Hippocampal formation (tissue), 2 donors: ENCODE results near the gene PLCH1.

Source experiments
- DNase-seq, 2 donors: peaks; one replicate each; lab custom pipeline; 2025; lab: John Stamatoyannopoulos, UW

Gene PLCH1

DNA sequence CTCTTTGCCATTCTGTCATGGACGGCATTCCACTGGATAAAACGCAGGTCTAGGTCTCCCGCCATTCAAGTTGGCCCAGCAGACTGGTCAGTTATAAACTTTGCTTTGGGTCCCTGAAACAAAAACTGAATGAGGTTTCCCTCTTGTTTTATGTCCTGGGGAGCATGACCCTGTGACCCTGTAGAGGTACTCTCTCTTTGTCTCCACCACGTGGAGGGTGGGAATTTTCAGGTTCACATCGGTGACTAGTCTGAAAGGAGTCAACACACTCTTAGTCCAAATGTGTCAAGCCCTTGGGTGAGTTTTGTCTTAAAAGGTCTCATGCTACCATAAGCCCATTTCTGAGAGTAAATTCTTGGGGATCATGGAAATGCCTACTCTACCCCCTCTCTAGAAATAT is 139.9 kb downstream of the PLCH1 start:
- no peak for DNase-seq

DNA sequence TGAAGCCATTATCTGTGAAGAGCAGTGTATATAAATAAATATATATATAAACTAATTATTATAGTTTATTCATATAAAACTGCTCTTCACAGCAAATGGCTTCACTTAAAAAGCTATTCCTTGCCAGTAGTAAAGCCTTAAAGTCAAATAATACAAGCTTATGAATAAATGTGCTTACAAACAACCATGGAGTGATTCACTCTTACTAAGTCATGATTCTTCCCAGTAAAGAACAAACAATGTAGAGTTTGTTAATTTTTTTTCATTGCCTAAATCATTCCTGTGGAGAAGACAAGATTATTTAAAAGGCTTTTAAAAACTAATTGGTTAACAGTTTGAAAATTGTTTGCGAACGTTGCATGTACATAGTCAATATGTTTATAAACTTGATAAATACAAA is 140.7 kb downstream of the PLCH1 start:
- no peak for DNase-seq

- DNase-seq, result no peak
Observed at GRCh38 chr3:155603302-155603701, 141.6 kb downstream of the PLCH1 start.

DNA sequence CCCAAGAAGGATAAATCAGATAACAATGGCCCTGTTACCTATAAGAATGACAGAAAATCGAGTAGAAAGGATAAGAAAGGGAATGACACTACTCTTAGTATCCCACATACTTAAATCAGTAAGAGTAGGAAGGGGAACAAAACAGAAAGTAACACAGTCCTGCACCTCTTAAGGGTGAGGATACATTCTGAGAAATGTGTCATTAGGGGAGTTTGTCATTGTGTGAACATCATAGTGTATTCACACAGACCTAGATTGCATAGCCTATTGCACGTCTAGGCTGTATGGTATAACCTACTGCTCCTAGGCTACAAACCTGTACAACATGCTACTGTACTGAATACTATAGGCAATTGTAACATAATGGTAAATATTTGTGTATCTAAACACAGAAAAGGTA is 142.6 kb downstream of the PLCH1 start:
- no peak for DNase-seq

- DNase-seq, result no peak
Observed at GRCh38 chr3:155598671-155599070, 146.2 kb downstream of the PLCH1 start.

GRCh38 chr3:155596615-155597014 is 148.3 kb downstream of the PLCH1 start:
- no peak for DNase-seq

DNA sequence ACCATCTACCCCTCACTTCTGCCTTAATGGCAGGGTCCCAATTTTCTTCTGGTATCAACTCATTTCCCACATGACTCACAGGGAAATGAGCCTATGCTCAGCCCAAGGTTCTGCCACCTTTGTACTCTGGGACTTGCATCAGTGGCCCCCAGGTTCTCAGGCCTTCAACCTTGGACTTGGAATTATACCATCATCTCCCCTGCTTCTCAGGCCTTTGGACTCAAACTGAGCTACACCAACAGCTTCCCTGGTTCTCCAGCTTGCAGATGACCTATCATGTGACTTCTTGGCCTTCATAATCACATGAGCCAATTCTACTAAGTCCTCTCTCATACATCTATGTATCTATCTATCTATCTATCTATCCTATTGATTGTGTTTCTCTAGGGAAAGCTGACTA is 149.5 kb downstream of the PLCH1 start:
- no peak for DNase-seq

- DNase-seq, result no peak
Observed at GRCh38 chr3:155594526-155595187, 150.2 kb downstream of the PLCH1 start.

GRCh38 chr3:155587581-155587980 is 157.3 kb downstream of the PLCH1 start:
- no peak for DNase-seq

GRCh38 chr3:155585384-155585783 is 159.5 kb downstream of the PLCH1 start:
- no peak for DNase-seq

GRCh38 chr3:155581579-155581978 is 163.3 kb downstream of the PLCH1 start:
- DNase-seq, result no peak

- DNase-seq, result peak in 1 of 2 donors; percentile 50
Observed at GRCh38 chr3:155572085-155572484, 172.8 kb downstream of the PLCH1 start.

GRCh38 chr3:155568295-155568694 is 176.6 kb downstream of the PLCH1 start:
- DNase-seq, result no peak

DNA sequence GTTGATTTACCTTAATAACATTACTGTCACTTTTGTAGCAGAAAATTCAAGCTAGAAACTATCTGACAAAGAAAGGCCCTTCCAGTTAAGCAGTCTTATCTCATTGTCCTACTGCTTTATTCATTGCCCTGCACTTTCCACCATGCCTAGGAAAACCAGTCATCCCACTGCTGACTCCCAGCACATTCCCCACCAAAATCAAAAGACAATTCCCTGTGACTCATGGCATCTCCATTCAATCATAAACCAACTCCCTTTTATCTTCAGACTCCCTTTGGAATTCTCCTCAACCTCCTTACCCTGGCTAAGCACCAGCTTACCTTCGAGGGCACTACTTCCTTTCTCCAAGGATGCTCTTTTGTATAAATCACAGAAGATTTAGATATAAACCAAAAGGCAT is 184.3 kb downstream of the PLCH1 start:
- no peak for DNase-seq

- no peak for DNase-seq
Observed at GRCh38 chr3:155560135-155560534, 184.7 kb downstream of the PLCH1 start.

GRCh38 chr3:155556531-155556930 is 188.3 kb downstream of the PLCH1 start:
- no peak for DNase-seq

DNA sequence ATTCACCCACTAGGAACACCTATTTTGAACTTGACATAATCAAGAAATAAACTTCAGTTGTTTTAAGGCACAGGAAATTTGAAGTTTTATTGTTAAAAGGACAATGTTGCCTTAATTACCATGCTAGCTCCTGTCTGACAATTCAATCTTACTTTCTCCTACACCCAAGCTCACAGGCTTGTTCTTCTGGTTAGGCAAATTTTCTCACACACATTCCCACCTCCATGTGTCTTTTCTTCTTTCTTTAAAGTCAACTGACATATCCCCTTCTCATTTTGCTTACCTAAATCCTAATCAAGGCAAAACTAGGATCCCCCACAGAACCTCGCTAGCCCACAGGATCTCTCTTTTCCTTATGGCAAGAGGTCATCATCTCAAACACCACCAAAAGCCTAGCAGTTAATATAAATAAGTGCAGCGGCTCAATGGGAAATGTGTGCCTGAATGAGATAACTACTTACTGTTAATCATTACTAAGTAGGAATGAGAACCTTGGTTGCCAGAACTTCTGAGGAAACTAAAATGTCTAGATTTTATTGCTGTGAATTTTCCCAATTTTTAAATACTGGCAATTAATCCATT is 189.3 kb downstream of the PLCH1 start:
- DNase-seq, result no peak

- no peak for DNase-seq
Observed at GRCh38 chr3:155554777-155555451, 190.0 kb downstream of the PLCH1 start.

DNA sequence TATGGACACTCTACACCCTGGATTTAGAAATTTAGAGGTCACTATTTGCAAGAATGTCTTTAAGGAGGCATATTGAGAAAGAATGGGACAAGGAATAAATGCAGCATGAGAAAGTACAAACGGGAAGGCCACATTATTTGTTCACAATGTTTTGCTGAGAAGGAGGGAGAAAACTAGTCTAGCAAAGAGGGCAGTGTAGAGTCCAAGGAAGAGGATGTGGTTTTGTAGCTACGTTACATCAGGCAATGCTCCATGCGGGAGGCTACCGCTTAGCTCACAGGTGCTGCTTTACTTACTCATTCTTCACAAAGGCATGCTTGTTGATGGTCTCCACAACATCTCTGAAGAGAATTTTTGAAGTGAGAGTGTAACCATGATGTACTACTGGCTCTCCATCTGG is 191.1 kb downstream of the PLCH1 start:
- no peak for DNase-seq

- DNase-seq, result no peak
Observed at GRCh38 chr3:155553326-155553725, 191.5 kb downstream of the PLCH1 start.

DNA sequence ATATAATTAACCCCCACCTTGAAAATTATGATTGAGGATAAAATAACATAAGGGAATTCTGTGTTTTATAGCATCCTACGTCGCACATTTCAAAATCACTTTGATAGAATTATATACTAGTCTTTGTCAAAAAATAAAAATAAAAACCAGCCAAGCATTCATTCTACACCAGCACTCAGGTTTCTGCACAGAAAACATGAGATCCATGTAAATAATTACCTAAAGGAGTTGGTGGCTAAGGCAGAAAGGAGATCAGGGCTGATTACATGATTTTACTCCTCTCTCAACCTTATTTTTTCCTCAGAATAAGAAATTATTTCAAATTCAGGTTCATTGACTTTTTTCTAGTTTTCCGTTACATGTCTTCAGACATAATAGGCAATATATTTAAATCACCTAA is 194.5 kb downstream of the PLCH1 start:
- no peak for DNase-seq

- no peak for DNase-seq
Observed at GRCh38 chr3:155549087-155549486, 195.8 kb downstream of the PLCH1 start.

DNA sequence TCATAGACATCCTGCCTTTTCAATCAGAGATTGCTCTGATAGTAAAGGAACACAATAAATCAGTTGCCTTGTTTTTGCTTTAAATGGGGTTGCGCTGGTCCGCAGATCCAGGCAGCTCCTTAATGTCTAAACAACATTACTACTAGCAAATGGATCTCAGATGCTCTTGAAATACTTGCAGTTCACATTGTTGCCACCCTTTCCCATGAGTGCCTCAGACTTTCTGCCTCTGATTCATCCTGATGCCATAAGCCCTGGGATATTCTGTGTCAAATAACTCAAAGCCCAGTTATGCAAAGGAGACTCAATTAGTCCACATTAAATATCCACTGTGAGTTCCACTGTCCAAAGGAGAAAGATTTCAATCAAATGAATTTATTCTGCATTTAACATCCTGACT is 196.7 kb downstream of the PLCH1 start:
- no peak for DNase-seq

- no peak for DNase-seq
Observed at GRCh38 chr3:155535098-155535497, 209.8 kb downstream of the PLCH1 start.
